GM21447 (cell line): Measurements from ENCODE around the gene PPARD.
"Not testable (repeated sequence)": the region's sequence is repeated elsewhere in the genome, so short reads cannot be mapped to it uniquely, and the experiment has no call there.

Source experiments
- ATAC-seq: cut with Tn5 transposase; IDR thresholded peaks from one replicate; pipeline ENCODE4 v1.9.1; 2021; ENCODE audit not compliant: unreplicated experiment

Gene PPARD

GRCh38 chr6:35403544-35404442 is 61.4 kb downstream of the PPARD start:
- no peak for ATAC-seq

GRCh38 chr6:35406711-35407485 is 64.5 kb downstream of the PPARD start:
- ATAC-seq, result no peak

DNA sequence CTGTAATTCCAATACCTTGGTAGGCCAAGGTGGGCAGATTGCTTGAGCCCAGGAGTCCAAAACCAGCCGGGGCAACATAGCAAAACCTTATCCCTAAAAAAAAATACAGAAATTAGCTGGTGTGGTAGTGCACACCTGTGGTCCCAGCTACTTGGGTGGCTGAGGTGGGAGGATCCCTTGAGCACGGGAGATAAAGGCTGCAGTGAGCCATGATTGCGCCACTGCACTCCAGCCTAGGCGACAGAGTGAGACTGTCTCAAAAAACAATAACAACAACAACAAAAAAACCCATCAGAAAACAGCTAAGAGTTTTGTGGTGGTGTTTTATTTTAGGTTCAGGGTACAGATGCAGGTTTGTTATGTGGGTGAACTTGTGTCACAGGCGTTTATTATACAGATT is 66.9 kb downstream of the PPARD start:
- ATAC-seq, result no peak

GRCh38 chr6:35410131-35410530 is 67.8 kb downstream of the PPARD start:
- no peak for ATAC-seq

DNA sequence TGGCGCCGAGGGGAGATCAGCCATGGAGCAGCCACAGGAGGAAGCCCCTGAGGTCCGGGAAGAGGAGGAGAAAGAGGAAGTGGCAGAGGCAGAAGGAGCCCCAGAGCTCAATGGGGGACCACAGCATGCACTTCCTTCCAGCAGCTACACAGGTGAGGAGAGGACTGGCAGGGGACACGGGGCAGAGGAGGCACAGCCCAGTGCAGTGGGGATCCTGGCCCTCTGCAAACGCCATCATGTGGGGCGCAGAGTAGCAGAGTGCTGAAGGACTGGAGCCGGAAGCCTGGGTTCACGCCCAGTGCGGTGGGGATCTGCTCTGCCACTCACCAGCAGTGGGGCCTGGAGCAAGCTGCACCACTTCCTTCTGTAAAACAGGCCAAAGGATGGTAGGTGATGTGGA is 68.7 kb downstream of the PPARD start:
- no peak for ATAC-seq

GRCh38 chr6:35412102-35412501 is 69.7 kb downstream of the PPARD start:
- no peak for ATAC-seq

- ATAC-seq, result no peak
Observed at GRCh38 chr6:35413911-35414310, 71.6 kb downstream of the PPARD start.

DNA sequence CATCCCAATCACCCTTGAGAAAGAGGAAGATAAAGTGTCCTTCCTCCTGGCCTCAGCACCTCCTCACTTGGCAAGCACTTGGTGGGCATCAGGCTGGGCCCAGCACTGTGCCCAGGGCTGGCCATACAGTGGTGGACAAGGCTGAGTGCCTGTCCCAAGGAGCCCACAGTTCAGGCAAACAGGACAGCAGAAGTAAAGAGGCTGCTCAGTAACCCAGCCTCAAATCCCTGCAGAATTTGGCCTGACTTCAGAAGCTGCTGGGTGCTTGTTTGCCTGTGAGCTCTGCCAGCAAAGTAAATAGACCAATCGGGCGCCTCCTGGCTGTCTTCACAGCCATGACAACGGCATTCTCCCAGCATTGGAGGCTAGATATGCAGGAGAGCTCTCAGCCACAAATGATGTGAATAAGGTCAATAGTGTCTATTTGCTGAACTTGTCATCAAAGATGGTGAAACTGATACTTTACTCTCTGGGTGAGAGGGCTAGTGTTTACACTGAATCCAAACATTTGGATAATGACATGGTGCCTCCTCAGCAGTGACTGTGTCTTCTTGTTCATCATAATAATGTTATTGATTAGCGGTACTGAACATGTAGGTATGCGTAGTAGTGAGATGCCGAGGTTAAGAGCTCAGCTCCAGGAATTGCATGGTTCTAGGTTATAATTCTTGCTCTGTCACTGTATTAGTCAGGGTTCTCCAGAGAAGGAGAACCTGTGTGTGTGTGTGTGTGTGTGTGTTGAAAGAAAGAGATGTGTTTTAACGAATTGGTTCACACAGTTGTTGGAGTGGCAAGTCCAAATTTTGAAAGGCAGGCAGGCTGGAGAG is 72.9 kb downstream of the PPARD start:
- ATAC-seq, result no peak

GRCh38 chr6:35417979-35418661 is 75.8 kb downstream of the PPARD start:
- no peak for ATAC-seq

GRCh38 chr6:35419417-35419816 is 77.1 kb downstream of the PPARD start:
- no peak for ATAC-seq

- ATAC-seq, result no peak
Observed at GRCh38 chr6:35419961-35420360, 77.6 kb downstream of the PPARD start.

DNA sequence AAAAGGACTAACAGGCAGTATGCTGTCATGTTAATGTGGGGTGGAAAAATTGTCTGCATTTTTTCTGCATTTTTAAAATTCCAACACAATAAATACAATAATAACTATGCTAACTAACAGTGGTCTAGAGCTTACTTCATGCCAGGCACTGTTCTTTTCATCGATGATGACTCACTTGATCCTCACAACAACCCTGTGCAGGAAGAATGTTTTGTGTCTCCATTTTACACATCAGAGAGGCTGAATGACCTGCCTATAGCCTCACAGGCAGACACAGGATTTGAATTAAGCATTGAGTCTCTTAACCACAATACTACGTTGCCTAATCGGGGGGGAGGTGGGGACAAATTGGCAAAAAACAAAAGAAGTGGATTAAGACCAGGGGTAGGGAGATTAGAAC is 82.9 kb downstream of the PPARD start:
- ATAC-seq, result no peak

DNA sequence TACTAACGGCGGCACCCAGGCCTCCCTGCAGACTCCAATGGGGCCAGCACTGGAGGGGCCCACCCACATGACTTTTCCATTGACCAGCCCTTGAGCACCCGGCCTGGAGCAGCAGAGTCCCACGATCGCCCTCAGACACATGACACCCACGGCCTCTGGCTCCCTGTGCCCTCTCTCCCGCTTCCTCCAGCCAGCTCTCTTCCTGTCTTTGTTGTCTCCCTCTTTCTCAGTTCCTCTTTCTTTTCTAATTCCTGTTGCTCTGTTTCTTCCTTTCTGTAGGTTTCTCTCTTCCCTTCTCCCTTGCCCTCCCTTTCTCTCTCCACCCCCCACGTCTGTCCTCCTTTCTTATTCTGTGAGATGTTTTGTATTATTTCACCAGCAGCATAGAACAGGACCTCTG is 83.7 kb downstream of the PPARD start:
- no peak for ATAC-seq

DNA sequence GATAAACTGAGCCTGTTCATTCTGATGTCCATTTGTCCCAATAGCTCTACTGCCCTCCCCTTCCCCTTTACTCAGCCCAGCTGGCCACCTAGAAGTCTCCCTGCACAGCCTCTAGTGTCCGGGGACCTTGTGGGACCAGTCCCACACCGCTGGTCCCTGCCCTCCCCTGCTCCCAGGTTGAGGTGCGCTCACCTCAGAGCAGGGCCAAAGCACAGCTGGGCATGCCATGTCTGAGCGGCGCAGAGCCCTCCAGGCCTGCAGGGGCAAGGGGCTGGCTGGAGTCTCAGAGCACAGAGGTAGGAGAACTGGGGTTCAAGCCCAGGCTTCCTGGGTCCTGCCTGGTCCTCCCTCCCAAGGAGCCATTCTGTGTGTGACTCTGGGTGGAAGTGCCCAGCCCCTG is 85.1 kb downstream of the PPARD start:
- no peak for ATAC-seq

DNA sequence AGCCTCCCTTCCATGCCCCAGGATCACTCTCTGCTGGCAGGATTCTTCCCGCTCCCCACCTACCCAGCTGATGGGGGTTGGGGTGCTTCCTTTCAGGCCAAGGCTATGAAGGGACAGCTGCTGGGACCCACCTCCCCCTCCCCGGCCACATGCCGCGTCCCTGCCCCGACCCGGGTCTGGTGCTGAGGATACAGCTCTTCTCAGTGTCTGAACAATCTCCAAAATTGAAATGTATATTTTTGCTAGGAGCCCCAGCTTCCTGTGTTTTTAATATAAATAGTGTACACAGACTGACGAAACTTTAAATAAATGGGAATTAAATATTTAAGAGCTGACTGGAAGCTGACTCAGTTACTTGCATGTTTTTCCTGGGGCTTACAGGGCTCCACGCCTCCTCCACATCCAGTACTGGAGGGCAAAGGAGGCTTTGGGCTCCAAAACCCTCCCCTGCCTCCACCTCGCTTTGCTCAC is 85.5 kb downstream of the PPARD start:
- no peak for ATAC-seq

DNA sequence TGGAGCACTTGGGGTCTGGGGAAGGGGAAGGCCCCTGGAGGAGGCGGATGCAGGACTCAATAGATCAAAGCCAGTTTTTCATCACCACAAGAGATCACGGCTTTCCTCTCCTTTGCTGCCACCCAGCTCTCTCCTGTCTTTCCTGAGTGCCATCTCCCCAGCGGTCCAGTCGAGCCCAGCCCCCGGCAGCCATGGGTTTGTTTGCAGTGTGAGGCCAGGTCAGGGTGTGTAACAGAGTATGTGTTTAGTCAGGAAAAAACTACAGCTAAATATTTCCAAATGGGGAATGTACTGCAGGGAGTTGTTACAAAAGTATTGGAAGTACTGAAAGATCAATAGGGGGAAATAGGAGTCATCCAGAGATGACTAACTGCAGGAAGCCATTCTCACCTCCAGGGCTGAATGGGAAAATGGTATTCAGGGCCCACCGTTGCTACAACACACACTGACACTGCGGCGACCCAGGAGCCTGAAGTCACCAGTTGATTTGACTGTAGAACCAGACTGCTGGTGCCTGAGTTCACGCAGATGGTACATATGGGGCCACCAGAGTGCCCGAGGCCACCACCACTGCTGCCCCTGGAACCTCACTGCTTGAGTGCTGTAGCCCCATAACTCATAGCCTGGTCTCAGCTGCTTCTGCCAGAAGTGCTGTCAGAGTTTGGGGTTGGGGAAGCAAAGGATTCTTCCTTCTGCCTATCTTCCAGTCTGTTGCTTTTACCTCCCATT is 86.2 kb downstream of the PPARD start:
- ATAC-seq, result no peak

DNA sequence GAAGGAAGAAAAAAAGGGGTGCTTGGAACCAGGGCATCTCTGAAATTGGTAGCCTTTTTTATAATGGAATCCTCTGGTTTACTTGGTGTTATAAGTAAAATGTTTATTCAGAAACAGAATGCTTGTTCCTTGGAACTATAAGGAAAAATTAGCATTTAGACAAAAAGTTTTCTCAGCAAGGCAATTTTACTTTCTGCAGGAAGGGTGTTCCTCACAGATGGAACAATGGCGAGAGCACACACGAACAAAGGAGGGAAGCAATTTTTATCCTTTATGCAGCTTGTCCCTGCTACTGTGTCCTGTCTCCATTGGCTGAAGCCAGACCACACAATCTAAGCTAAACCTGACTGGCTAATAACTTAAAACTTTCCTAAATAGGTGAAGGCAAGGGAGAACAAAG is 87.1 kb downstream of the PPARD start:
- no peak for ATAC-seq

DNA sequence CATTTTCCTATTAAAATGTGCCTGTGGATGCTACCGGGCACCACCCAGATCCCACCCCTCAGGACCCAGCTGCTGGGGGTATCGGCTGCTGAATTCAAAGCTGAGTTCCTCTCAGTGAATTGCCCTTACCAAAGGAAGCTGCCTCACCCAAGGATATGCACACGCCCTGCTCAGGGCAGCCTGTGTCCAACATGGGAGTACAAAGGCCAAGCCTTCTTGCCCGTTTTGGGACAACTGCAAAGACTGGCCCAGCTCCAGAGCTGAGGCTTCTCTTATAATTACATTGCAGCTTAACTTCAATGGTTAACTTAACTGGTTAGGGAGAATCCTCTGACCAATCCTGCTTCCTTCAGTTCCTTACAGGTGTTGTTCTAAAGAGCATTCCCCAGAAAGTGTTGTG is 89.9 kb downstream of the PPARD start:
- no peak for ATAC-seq

DNA sequence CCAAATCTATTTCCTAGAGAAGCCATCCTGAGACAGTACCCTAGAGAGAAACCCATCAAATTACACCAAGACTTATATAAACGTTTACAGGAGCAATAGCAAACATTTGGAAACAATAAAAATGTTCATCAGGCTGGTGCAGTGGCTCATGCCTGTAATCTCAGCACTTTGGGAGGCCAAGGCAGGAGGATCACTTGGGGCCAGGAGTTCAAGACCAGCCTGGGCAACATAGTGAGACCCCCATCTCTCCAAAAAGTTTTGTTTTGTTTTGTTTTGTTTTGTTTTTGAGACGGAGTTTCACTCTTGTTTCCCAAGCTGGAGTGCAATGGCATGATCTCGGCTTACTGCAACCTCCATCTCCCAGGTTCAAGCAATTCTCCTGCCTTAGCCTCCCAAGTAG is 90.3 kb downstream of the PPARD start:
- ATAC-seq, result not testable (repeated sequence)
